H1 (cell line): ENCODE measurements around the gene SLC13A1. TPM values are rescaled to one million over a fixed set of nuclear protein-coding genes. Genes with fewer than 3 reads are reported as not detected.

ENCODE experiments used
- CTCF ChIA-PET: fragments of 300-600 bp; sonication (Branson Sonifier 250); formaldehyde crosslinking; loops from one replicate; lab custom pipeline; 2021; ENCODE audit not compliant: partially characterized antibody; lab: Charles Lee
- POLR2A ChIA-PET: fragments of 300-600 bp; sonication (Branson Sonifier 250); formaldehyde crosslinking; loops from one replicate; lab custom pipeline; 2021; ENCODE audit warnings: inconsistent platforms; ENCODE audit not compliant: partially characterized antibody; lab: Charles Lee
- DNase-seq, 2 experiments: peaks; one replicate each; pipeline versions ENCODE4 v3.0.0 to v3.0.0-alpha.2; 2010 to 2022; ENCODE audit warnings: low spot score in 2 of 2, low read depth in 1 of 2, mixed read lengths in 1 of 2
- FAIRE-seq: peaks from 2 replicates; lab custom pipeline; 2011; peaks lifted over from hg19 to GRCh38; lab: Jason Lieb, UNC
- H2AFZ ChIP-seq: 2 replicates; pipeline ENCODE4 v1.8.1; 2012; ENCODE audit warnings: low read length, inconsistent platforms
- H2AK5ac ChIP-seq: 2 replicates; pipeline ENCODE4 v1.6.1; 2013; ENCODE audit warnings: low read depth, low read length
- H2BK120ac ChIP-seq: replicated peaks from 2 replicates; pipeline ENCODE3; 2013; ENCODE audit warnings: low read depth, low read length, inconsistent platforms
- H2BK12ac ChIP-seq: 2 replicates; pipeline ENCODE4 v1.6.1; 2013; ENCODE audit warnings: low read depth, low read length
- H2BK15ac ChIP-seq: 2 replicates; pipeline ENCODE4 v1.6.1; 2013; ENCODE audit warnings: low read length
- H2BK20ac ChIP-seq: 2 replicates; pipeline ENCODE4 v1.6.1; 2013; ENCODE audit warnings: low read length
- H2BK5ac ChIP-seq: 2 replicates; pipeline ENCODE4 v1.6.1; 2013; ENCODE audit warnings: low read depth, low read length
- H3K14ac ChIP-seq: 2 replicates; pipeline ENCODE4 v1.6.1; 2013; ENCODE audit warnings: inconsistent platforms; ENCODE audit not compliant: insufficient read length
- H3K18ac ChIP-seq: 2 replicates; pipeline ENCODE4 v1.6.1; 2013; ENCODE audit warnings: low read length; ENCODE audit errors: extremely low read depth
- H3K23ac ChIP-seq: 2 replicates; pipeline ENCODE4 v1.6.1; 2013; ENCODE audit warnings: inconsistent platforms; ENCODE audit not compliant: insufficient read length
- H3K23me2 ChIP-seq: 2 replicates; pipeline ENCODE4 v1.6.1; 2013; ENCODE audit warnings: low read depth, low read length
- H3K27ac ChIP-seq: 2 replicates; pipeline ENCODE4 v1.6.1; 2011; ENCODE audit warnings: low read depth, low read length, inconsistent platforms
- H3K27me3 ChIP-seq, 4 experiments: replicated peaks in 1 of 4; 1 replicate in 1 of 4; 2 replicates in 3 of 4; pipeline versions ENCODE4 v1.6.1 to v1.8.1; 2011 to 2013; ENCODE audit warnings: low read length in 3 of 4, mild to moderate bottlenecking in 3 of 4, inconsistent platforms in 2 of 4, mixed read lengths in 2 of 4, moderate library complexity in 1 of 4; ENCODE audit not compliant: control insufficient read depth in 3 of 4, insufficient read depth in 3 of 4; ENCODE audit errors: extremely low read depth in 1 of 4
- H3K36me3 ChIP-seq, 4 experiments: 2 replicates each; pipeline versions ENCODE4 v1.6.1 to v1.8.1; 2011 to 2013; ENCODE audit warnings: mild to moderate bottlenecking in 4 of 4, low read length in 3 of 4, moderate library complexity in 2 of 4, control low read depth in 1 of 4, inconsistent platforms in 1 of 4; ENCODE audit not compliant: insufficient read depth in 4 of 4, control insufficient read depth in 2 of 4
- H3K4ac ChIP-seq: replicated peaks from 2 replicates; pipeline ENCODE3; 2013; ENCODE audit warnings: low read length, low read depth, mixed read lengths, inconsistent platforms; ENCODE audit not compliant: insufficient read length
- H3K4me1 ChIP-seq, 4 experiments: replicated peaks in 1 of 4; 1 replicate in 1 of 4; 2 replicates in 3 of 4; pipeline versions ENCODE4 v1.6.1 to v1.8.1; 2011 to 2013; ENCODE audit warnings: low read length in 3 of 4, inconsistent platforms in 2 of 4, mixed read lengths in 1 of 4; ENCODE audit not compliant: insufficient read depth in 4 of 4, control insufficient read depth in 3 of 4
- H3K4me2 ChIP-seq, 2 experiments: 2 replicates each; pipeline versions ENCODE4 v1.6.1 to v1.8.1; 2011 to 2013; ENCODE audit warnings: low read depth in 2 of 2, low read length in 2 of 2, control low read depth in 1 of 2, inconsistent platforms in 1 of 2, mild to moderate bottlenecking in 1 of 2; ENCODE audit not compliant: insufficient read depth in 1 of 2
- H3K4me3 ChIP-seq, 4 experiments: fragments of 200-600, 300-600 bp in 1 of 4; sonication (generic), shearing (Covaris generic), sonication (Bioruptor Twin) in 1 of 4; 2 replicates each; pipeline versions ENCODE4 v1.5.1 to v1.8.1; 2011 to 2016; ENCODE audit warnings: low read length in 4 of 4, low read depth in 3 of 4, control low read depth in 2 of 4, inconsistent platforms in 2 of 4, mild to moderate bottlenecking in 2 of 4, mixed read lengths in 1 of 4, moderate library complexity in 1 of 4; ENCODE audit not compliant: insufficient read depth in 2 of 4; ENCODE audit errors: extremely low read depth in 1 of 4
- H3K56ac ChIP-seq: replicated peaks from 2 replicates; pipeline ENCODE3; 2013; ENCODE audit warnings: low read depth, mild to moderate bottlenecking, mixed read lengths, low read length, inconsistent platforms; ENCODE audit not compliant: insufficient read length
- H3K79me1 ChIP-seq: 2 replicates; pipeline ENCODE4 v1.6.1; 2013; ENCODE audit warnings: low read depth, low read length, control low read depth
- H3K79me2 ChIP-seq, 2 experiments: 2 replicates each; pipeline versions ENCODE4 v1.6.1 to v1.8.1; 2012 to 2013; ENCODE audit warnings: low read length in 2 of 2, mild to moderate bottlenecking in 2 of 2, inconsistent platforms in 1 of 2; ENCODE audit not compliant: insufficient read depth in 2 of 2, control insufficient read depth in 1 of 2
- H3K9ac ChIP-seq, 4 experiments: replicated peaks in 1 of 4; 1 replicate in 1 of 4; 2 replicates in 3 of 4; pipeline versions ENCODE4 v1.6.1 to v1.8.1; 2011 to 2013; ENCODE audit warnings: low read depth in 3 of 4, low read length in 3 of 4, control low read depth in 2 of 4, mild to moderate bottlenecking in 2 of 4, moderate library complexity in 2 of 4, inconsistent platforms in 1 of 4; ENCODE audit errors: extremely low read depth in 1 of 4
- H3K9me3 ChIP-seq, 2 experiments: 2 replicates each; pipeline versions ENCODE4 v1.6.1 to v1.8.1; 2012 to 2013; ENCODE audit warnings: mild to moderate bottlenecking in 2 of 2, moderate library complexity in 2 of 2, control low read depth in 1 of 2, inconsistent platforms in 1 of 2, low read depth in 1 of 2, low read length in 1 of 2, mixed read lengths in 1 of 2; ENCODE audit not compliant: insufficient read depth in 2 of 2
- H4K20me1 ChIP-seq, 2 experiments: replicated peaks in 1 of 2; 2 replicates each; pipeline versions ENCODE3 to v1.8.1; 2011 to 2013; ENCODE audit warnings: inconsistent platforms in 2 of 2, low read length in 2 of 2, mild to moderate bottlenecking in 1 of 2; ENCODE audit not compliant: insufficient read depth in 2 of 2, control insufficient read depth in 1 of 2
- H4K5ac ChIP-seq: 2 replicates; pipeline ENCODE4 v1.6.1; 2013; ENCODE audit warnings: low read length, low read depth, mixed read lengths, inconsistent platforms; ENCODE audit not compliant: insufficient read length
- H4K8ac ChIP-seq: 2 replicates; pipeline ENCODE4 v1.8.0; 2013; ENCODE audit warnings: mild to moderate bottlenecking, moderate library complexity, low read length, inconsistent platforms; ENCODE audit not compliant: insufficient read depth; ENCODE audit errors: extremely low read depth
- H4K91ac ChIP-seq: replicated peaks from 2 replicates; pipeline ENCODE3; 2013; ENCODE audit warnings: low read length, mixed read lengths, inconsistent platforms; ENCODE audit not compliant: insufficient read length
- BACH1 ChIP-seq: IDR thresholded peaks from 2 replicates; pipeline ENCODE4 v1.6.1; 2012; ENCODE audit warnings: low read length, improper control_type of control experiment
- BCL11A ChIP-seq, 2 experiments: IDR thresholded peaks; one replicate each; pipeline ENCODE4 v1.6.1; 2011; ENCODE audit warnings: low read depth in 2 of 2, low read length in 2 of 2, mild to moderate bottlenecking in 2 of 2
- BRCA1 ChIP-seq: IDR thresholded peaks from 2 replicates; pipeline ENCODE4 v1.6.1; 2012; ENCODE audit warnings: low read depth, low read length, improper control_type of control experiment
- CEBPB ChIP-seq: IDR thresholded peaks from 2 replicates; pipeline ENCODE4 v1.6.1; 2012; ENCODE audit warnings: low read depth, low read length
- CHD1 ChIP-seq: IDR thresholded peaks from 2 replicates; pipeline ENCODE4 v1.6.1; 2012; ENCODE audit warnings: low read depth, low read length, improper control_type of control experiment
- EP300 ChIP-seq, 2 experiments: IDR thresholded peaks; 1 replicate in 1 of 2; 2 replicates in 1 of 2; pipeline ENCODE4 v1.6.1; 2011 to 2012; ENCODE audit warnings: low read depth in 2 of 2, low read length in 2 of 2, mild to moderate bottlenecking in 2 of 2, borderline replicate concordance in 1 of 2, inconsistent platforms in 1 of 2, moderate library complexity in 1 of 2
- KDM1A ChIP-seq: fragments of 200-600, 300-600 bp; sonication (generic); IDR thresholded peaks from 2 replicates; pipeline ENCODE4 v1.7.1; 2016; ENCODE audit warnings: mild to moderate bottlenecking, low read length, borderline replicate concordance
- PHF8 ChIP-seq: fragments of 200-600 bp; sonication (generic); conservative IDR thresholded peaks from 2 replicates; pipeline ENCODE4 v1.7.1; 2012; ENCODE audit warnings: low read depth, mild to moderate bottlenecking, inconsistent platforms, low read length, moderate library complexity
- POLR2A ChIP-seq, 2 experiments: IDR thresholded peaks; 1 replicate in 1 of 2; 2 replicates in 1 of 2; pipeline ENCODE4 v1.6.1; 2011; ENCODE audit warnings: low read depth in 2 of 2, low read length in 2 of 2, mild to moderate bottlenecking in 2 of 2; ENCODE audit errors: control extremely low read depth in 1 of 2
- RFX5 ChIP-seq: IDR thresholded peaks from 2 replicates; pipeline ENCODE4 v1.6.1; 2011; ENCODE audit warnings: low read depth, low read length, improper control_type of control experiment, borderline replicate concordance
- SP4 ChIP-seq: IDR thresholded peaks from 2 replicates; pipeline ENCODE4 v1.6.1; 2012; ENCODE audit warnings: low read length, inconsistent platforms
- TAF1 ChIP-seq: IDR thresholded peaks from 2 replicates; pipeline ENCODE4 v1.6.1; 2011; ENCODE audit warnings: mild to moderate bottlenecking, low read depth, low read length
- TAF7 ChIP-seq: optimal IDR thresholded peaks from 2 replicates; pipeline ENCODE3; 2011; ENCODE audit warnings: low read depth, mild to moderate bottlenecking, inconsistent platforms, low read length, moderate library complexity, borderline replicate concordance
- TEAD4 ChIP-seq: IDR thresholded peaks from 2 replicates; pipeline ENCODE4 v1.6.1; 2012; ENCODE audit warnings: low read depth, low read length, inconsistent platforms, mixed read lengths
- WGBS, 2 experiments: shearing (Covaris generic) in 1 of 2; methylation state at CpG; one replicate each; pipeline versions ENCODE4 v1.1.6 to v1.1.7; 2013 to 2015; ENCODE audit warnings: low lambda C conversion rate in 2 of 2, mixed read lengths in 2 of 2, inconsistent platforms in 1 of 2, low coverage in 1 of 2, missing lambda C conversion rate in 1 of 2; ENCODE audit not compliant: insufficient replicate concordance in 2 of 2, insufficient coverage in 1 of 2, insufficient read length in 1 of 2; ENCODE audit errors: extremely low coverage in 1 of 2, missing lambda C conversion rate in 1 of 2; 5-methylcytosine and 5-hydroxymethylcytosine counted together
- polyA plus RNA-seq, 7 experiments: library from polyadenylated mRNA; depleted of rRNA in 3 of 7; stranded (reverse) in 5 of 7; unstranded in 2 of 7; fragments of >200 nt in 5 of 7; fragments of 200-250 nt in 2 of 7; gene quantifications; 1 replicate in 5 of 7; 2 replicates in 1 of 7; 4 replicates in 1 of 7; pipeline versions ENCODE4 v1.2.1 to v1.2.3, GENCODE V29; 2011 to 2013; ENCODE audit warnings: missing spikeins in 2 of 7, mixed read lengths in 2 of 7
- total RNA-seq: library from RNA; stranded (reverse); fragmentation: NEBNext Ultra II Directional; extraction: Animal tissue kit (Norgen Biotek cat#: 25700); gene quantifications from 2 replicates; pipeline ENCODE4 v1.2.1, GENCODE V29; 2021

The SLC13A1 gene
- total and polyA plus RNA-seq, 2 of the 8 experiments (the other 6 are each of a cell fraction or from before 2014, with no cell fraction given) = not detected

DNA sequence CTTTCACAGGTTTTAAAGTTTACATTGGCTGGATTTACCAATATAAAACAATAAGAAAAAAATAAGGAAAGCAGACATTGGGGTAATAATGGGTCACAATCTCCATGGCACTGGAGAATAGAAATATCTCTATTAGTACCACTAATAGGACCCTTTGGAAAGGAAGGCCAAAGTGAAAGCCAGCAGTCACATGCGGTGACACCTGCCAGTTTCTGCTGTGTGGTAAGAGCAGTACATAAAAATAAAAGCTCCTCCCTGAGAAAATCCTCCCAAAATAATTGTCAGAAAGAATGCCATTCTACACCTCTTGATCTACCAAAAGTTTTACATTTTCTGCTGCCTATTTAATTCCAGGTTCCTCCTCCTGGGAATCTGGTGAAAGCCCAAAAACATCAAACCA, 30.4 kb upstream of the SLC13A1 start:
- POLR2A ChIA-PET = no interaction called here
- no peak overlapping the region for H2BK5ac ChIP-seq
- H3K14ac ChIP-seq = no peak overlapping the region
- no peak overlapping the region for H3K4me2 ChIP-seq
- no peak overlapping the region for H3K18ac ChIP-seq
- no peak overlapping the region for H4K91ac ChIP-seq
- no peak overlapping the region for H3K9ac ChIP-seq
- H3K23me2 ChIP-seq = no peaks in the 10 kb centered on the region
- H3K23ac ChIP-seq = no peak overlapping the region
- 89% methylated on average over 1 of the region's 1 CpG; no CpG with 5 or more reads in 1 of the 2 experiments for WGBS, 2 experiments
- FAIRE-seq (no peak), DNase-seq (no peak)
- H2BK20ac ChIP-seq = no peak overlapping the region
- H2BK12ac ChIP-seq = no peak overlapping the region
- H2AK5ac ChIP-seq = no peak overlapping the region
- no peaks in the 10 kb centered on the region for H4K20me1 ChIP-seq
- H2BK120ac ChIP-seq = no peak overlapping the region
- H3K9me3 ChIP-seq = no peaks in the 10 kb centered on the region
- no peak overlapping the region for H3K4ac ChIP-seq
- no peak overlapping the region for H2BK15ac ChIP-seq
- H3K27ac ChIP-seq = no peak overlapping the region
- no peak overlapping the region for H3K4me3 ChIP-seq
- no peak overlapping the region for H3K56ac ChIP-seq
- TF ChIP-seq TAF1 = no peak
- no peak for TF ChIP-seq TAF7
- TF ChIP-seq BCL11A (IDR thresholded peaks at IDR 0.05; ENCODE audit: low read depth in 2 of 2, low read length in 2 of 2) = no peak
- TF ChIP-seq TEAD4 = no peak
- no peak for TF ChIP-seq CEBPB
- TF ChIP-seq KDM1A = no peak
- TF ChIP-seq EP300 (IDR thresholded peaks at IDR 0.05; ENCODE audit: borderline replicate concordance in 1 of 2, low read depth in 2 of 2, low read length in 2 of 2) = no peak
- TF ChIP-seq POLR2A (IDR thresholded peaks at IDR 0.05; ENCODE audit: control extremely low read depth in 1 of 2, low read depth in 2 of 2, low read length in 2 of 2) = no peak
- TF ChIP-seq BRCA1 = no peak
- no peak for TF ChIP-seq PHF8
- no peak for TF ChIP-seq SP4
- TF ChIP-seq RFX5 = no peak
- no peak for TF ChIP-seq BACH1
- no peak for TF ChIP-seq CHD1
- no peaks in the 10 kb centered on the region for H3K27me3 ChIP-seq
- no peak overlapping the region for H4K8ac ChIP-seq
- no peaks in the 10 kb centered on the region for H3K79me2 ChIP-seq
- no peaks in the 10 kb centered on the region; a peak in 1 of 7 replicates for H3K4me1 ChIP-seq
- no peaks in the 10 kb centered on the region for H3K36me3 ChIP-seq
- H2AFZ ChIP-seq = no peak overlapping the region
- CTCF ChIA-PET = interaction anchor here (0.6 kb wide), 1 partner anchor 245 kb away, joined by 3 read pairs; no protein-coding TSS in a partner anchor
- no peaks in the 10 kb centered on the region for H3K79me1 ChIP-seq
- no peak overlapping the region for H4K5ac ChIP-seq
